Stimulated activated CD8-positive, alpha-beta memory T cell treated with anti-CD3 and anti-CD28 coated beads, Interleukin-12 subunit alpha, Interleukin-12 subunit beta, amount 100 ng/mL, for 24 hours (primary cell): ENCODE measurements around the gene GNPNAT1.
"Not testable (repeated sequence)": the region's sequence is repeated elsewhere in the genome, so short reads cannot be mapped to it uniquely, and the experiment has no call there.

ENCODE experiments used
- DNase-seq: peaks from one replicate; pipeline ENCODE4 v3.0.0-alpha.2; 2020; ENCODE audit errors: extremely low read depth

The GNPNAT1 gene

GRCh38 chr14:52729585-52729924 lies 61.9 kb downstream of the GNPNAT1 start:
- no peak for DNase-seq

GRCh38 chr14:52729035-52729434 lies 62.4 kb downstream of the GNPNAT1 start:
- not testable (repeated sequence) for DNase-seq

- not testable (repeated sequence) for DNase-seq
Measured at GRCh38 chr14:52727509-52727908, 63.9 kb downstream of the GNPNAT1 start.
